GM12878 (cell line): ENCODE data around the gene MTFP1. TPM values are rescaled to one million over a fixed set of nuclear protein-coding genes. Genes with fewer than 3 reads are reported as not detected.
"Not testable (repeated sequence)": the region's sequence is repeated elsewhere in the genome, so short reads cannot be mapped to it uniquely, and the experiment has no call there.

ENCODE experiments used
- ATAC-seq: fragments of 200-7000 bp; cut with Tn5 transposase; 3 replicates; pipeline ENCODE4 v1.9.1; 2020; ENCODE audit warnings: mild to moderate bottlenecking, moderate library complexity
- BruUV-seq: library from RNA; stranded (reverse); fragments of 400-500 nt; replicated peaks from 2 replicates; lab custom pipeline; 2021; lab: Mats Ljungman, UMichigan
- CTCF ChIA-PET: fragments of 300-600 bp; sonication (Branson Sonifier 250); formaldehyde crosslinking; extraction: SDS; loops from one replicate; lab custom pipeline; 2021; ENCODE audit warnings: inconsistent platforms; lab: Yijun Ruan, JAX
- POLR2A ChIA-PET: fragments of 350-600 bp; formaldehyde crosslinking; extraction: SDS; loops from one replicate; lab custom pipeline; 2021; ENCODE audit warnings: inconsistent platforms; lab: Charles Lee
- RAD21 ChIA-PET: fragments of 300-600 bp; sonication (Branson Sonifier 250); formaldehyde crosslinking; loops from one replicate; lab custom pipeline; 2023; ENCODE audit warnings: antibody characterized with exemption; ENCODE audit not compliant: unreplicated experiment; lab: Charles Lee
- SMC1A ChIA-PET: fragments of 300-600 bp; sonication (Branson Sonifier 250); formaldehyde crosslinking; loops from one replicate; lab custom pipeline; 2023; ENCODE audit not compliant: unreplicated experiment, uncharacterized antibody; lab: Charles Lee
- DNase-seq: peaks from one replicate; pipeline ENCODE4 v3.0.0-alpha.2; 2011; ENCODE audit warnings: low read depth, low spot score
- FAIRE-seq: peaks from 3 replicates; lab custom pipeline; 2011; peaks lifted over from hg19 to GRCh38; lab: Jason Lieb, UNC
- H2AFZ ChIP-seq: 2 replicates; pipeline ENCODE4 v1.6.0; 2011; ENCODE audit warnings: low read depth, low read length, control low read depth; ENCODE audit not compliant: control insufficient read depth
- H3K27ac ChIP-seq: 2 replicates; pipeline ENCODE4 v1.5.1; 2011; ENCODE audit warnings: control low read depth; ENCODE audit not compliant: control insufficient read depth, insufficient read depth
- H3K27me3 ChIP-seq, 2 experiments: replicated peaks in 1 of 2; 2 replicates each; pipeline versions ENCODE4 v1.6.0 to v1.6.1; 2011; ENCODE audit warnings: low read length in 1 of 2; ENCODE audit not compliant: control insufficient read depth in 2 of 2, insufficient read depth in 2 of 2
- H3K36me3 ChIP-seq, 2 experiments: 2 replicates each; pipeline ENCODE4 v1.5.1; 2011; ENCODE audit warnings: low read length in 1 of 2; ENCODE audit not compliant: control insufficient read depth in 2 of 2, insufficient read depth in 2 of 2
- H3K4me1 ChIP-seq: 2 replicates; pipeline ENCODE4 v1.6.1; 2011; ENCODE audit warnings: mild to moderate bottlenecking, low read length, moderate library complexity, mixed read lengths; ENCODE audit not compliant: control insufficient read depth, insufficient read depth
- H3K4me2 ChIP-seq: 2 replicates; pipeline ENCODE4 v1.6.0; 2011; ENCODE audit warnings: control low read depth; ENCODE audit not compliant: control insufficient read depth, insufficient read depth
- H3K4me3 ChIP-seq: fragments of 200-600 bp; sonication (generic); 2 replicates; pipeline ENCODE4 v1.5.1; 2016
- H3K79me2 ChIP-seq: 2 replicates; pipeline ENCODE4 v1.6.0; 2011; ENCODE audit warnings: low read length; ENCODE audit not compliant: control insufficient read depth, insufficient read depth
- H3K9ac ChIP-seq: 2 replicates; pipeline ENCODE4 v1.8.0; 2011; ENCODE audit warnings: low read length, control low read depth, mixed read lengths; ENCODE audit not compliant: control insufficient read depth, insufficient read depth
- H3K9me3 ChIP-seq: replicated peaks from 3 replicates; pipeline ENCODE4 v1.5.1; 2011; ENCODE audit warnings: mild to moderate bottlenecking, low read length; ENCODE audit not compliant: control insufficient read depth, insufficient read depth
- H4K20me1 ChIP-seq: 2 replicates; pipeline ENCODE4 v1.6.0; 2011; ENCODE audit not compliant: control insufficient read depth, insufficient read depth
- EGR1 ChIP-seq, 2 experiments: IDR thresholded peaks; 1 replicate in 1 of 2; 2 replicates in 1 of 2; pipeline ENCODE4 v1.6.1; 2011 to 2012; ENCODE audit warnings: low read depth in 2 of 2, low read length in 2 of 2, borderline replicate concordance in 1 of 2, mild to moderate bottlenecking in 1 of 2, moderate library complexity in 1 of 2
- HCFC1 ChIP-seq: fragments of 150-350 bp; IDR thresholded peaks from 2 replicates; pipeline ENCODE4 v1.6.1; 2014; ENCODE audit warnings: low read length
- LARP7 ChIP-seq: fragments of 450-650 bp; IDR thresholded peaks from 2 replicates; pipeline ENCODE4 v1.6.1; 2017; ENCODE audit warnings: mild to moderate bottlenecking
- MTA3 ChIP-seq: IDR thresholded peaks from 2 replicates; pipeline ENCODE4 v1.6.1; 2012; ENCODE audit warnings: low read length, inconsistent platforms, borderline replicate concordance
- SMAD5 ChIP-seq: IDR thresholded peaks from 2 replicates; pipeline ENCODE4 v1.6.1; 2016; ENCODE audit warnings: antibody characterized with exemption, low read depth
- ZNF687 ChIP-seq: fragments of 450-650 bp; IDR thresholded peaks from 2 replicates; pipeline ENCODE4 v1.6.1; 2017; ENCODE audit warnings: mild to moderate bottlenecking, moderate library complexity
- WGBS: methylation state at CpG from one replicate; pipeline ENCODE4 v1.1.6; 2016; ENCODE audit warnings: low lambda C conversion rate; ENCODE audit not compliant: insufficient replicate concordance, insufficient coverage; ENCODE audit errors: missing lambda C conversion rate; 5-methylcytosine and 5-hydroxymethylcytosine counted together
- in situ Hi-C: fragments of 300-500 bp; cut with MboI; formaldehyde crosslinking; loops from 9 replicates; pipeline ENCODE4 v1.14.3; 2018; ENCODE audit warnings: mixed read lengths
- intact Hi-C: fragments of 100-400 bp; cut with micrococcal nuclease; formaldehyde crosslinking; loops from one replicate; pipeline ENCODE4 v1.14.2; 2022; ENCODE audit not compliant: unreplicated experiment
- polyA plus RNA-seq, 11 experiments: library from polyadenylated mRNA; depleted of rRNA in 4 of 11; unstranded in 6 of 11; stranded (reverse) in 5 of 11; fragments of >200 nt; fragmentation: Nextera tagmentation in 4 of 11; fragmentation: Illumina TruSeq in 1 of 11; extraction: Ambion mirVana in 4 of 11; extraction: Trizol in 1 of 11; gene quantifications; 1 replicate in 1 of 11; 2 replicates in 10 of 11; pipeline versions ENCODE4 v1.2.1 to v1.2.3, GENCODE V29; 2011 to 2016; ENCODE audit warnings: inconsistent platforms in 2 of 11, missing spikeins in 2 of 11, low read depth in 1 of 11
- total RNA-seq, 4 experiments: library from RNA; depleted of rRNA in 3 of 4; stranded (reverse); fragments of >200 nt in 3 of 4; fragmentation: Illumina TruSeq in 1 of 4; extraction: Trizol in 1 of 4; gene quantifications; 2 replicates each; pipeline versions ENCODE4 v1.2.1 to v1.2.3, GENCODE V29; 2013 to 2021

Gene MTFP1
- total and polyA plus RNA-seq, 10 of the 15 experiments (the other 5 are each of a cell fraction or from before 2014, with no cell fraction given) = 20.5 to 133 (median 59.8) TPM

- TF ChIP-seq ZNF687 = no peak
- TF ChIP-seq SMAD5 = no peak
- no peak for TF ChIP-seq HCFC1
- no peak for TF ChIP-seq EGR1 (IDR thresholded peaks at IDR 0.05; ENCODE audit: borderline replicate concordance in 1 of 2, low read depth in 2 of 2, low read length in 2 of 2)
- TF ChIP-seq LARP7 = no peak
- no peak for TF ChIP-seq MTA3
These were observed 22.1 kb downstream of the MTFP1 start (continued) for GRCh38 chr22:30447656-30448055.

GRCh38 chr22:30451488-30451887 is 25.9 kb downstream of the MTFP1 start:
- intact Hi-C loops, H4K20me1 ChIP-seq, RAD21 ChIA-PET, H3K27me3 ChIP-seq, in situ Hi-C loops, H3K4me2 ChIP-seq, H3K79me2 ChIP-seq, BruUV-seq, H3K4me3 ChIP-seq, POLR2A ChIA-PET, CTCF ChIA-PET, DNase-seq, FAIRE-seq, H3K4me1 ChIP-seq, H3K9ac ChIP-seq, H2AFZ ChIP-seq, H3K36me3 ChIP-seq, H3K27ac ChIP-seq, SMC1A ChIA-PET, ATAC-seq, H3K9me3 ChIP-seq: not testable (repeated sequence)
- 40% methylated on average over 9 of the region's 9 CpGs for WGBS
